CD1c-positive myeloid dendritic cell (primary cell): ENCODE measurements around the gene VTI1A.

ENCODE experiments used
- DNase-seq: peaks from one replicate; pipeline ENCODE4 v3.0.0-alpha.2; 2016; ENCODE audit errors: extremely low spot score

Gene VTI1A

DNA sequence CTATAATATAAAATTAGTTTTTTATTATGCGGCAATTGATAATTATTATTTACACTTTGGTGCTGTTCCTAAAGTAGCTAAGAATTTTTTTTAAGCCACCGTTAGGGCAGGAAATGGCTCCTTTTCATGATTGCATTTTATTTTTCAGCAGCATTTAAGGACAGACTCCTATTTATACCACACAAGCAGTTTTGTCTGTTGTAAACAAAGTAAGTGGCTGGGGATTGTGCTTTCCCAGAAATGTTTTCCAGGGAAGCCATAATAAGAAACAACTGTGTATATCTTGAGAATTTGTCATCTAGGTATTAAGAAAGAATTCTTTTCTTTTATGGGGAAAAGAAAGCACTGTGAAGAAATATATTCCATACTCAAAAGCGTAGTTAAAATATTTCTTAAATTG, 232.0 kb downstream of the VTI1A start:
- DNase-seq = no peak

DNA sequence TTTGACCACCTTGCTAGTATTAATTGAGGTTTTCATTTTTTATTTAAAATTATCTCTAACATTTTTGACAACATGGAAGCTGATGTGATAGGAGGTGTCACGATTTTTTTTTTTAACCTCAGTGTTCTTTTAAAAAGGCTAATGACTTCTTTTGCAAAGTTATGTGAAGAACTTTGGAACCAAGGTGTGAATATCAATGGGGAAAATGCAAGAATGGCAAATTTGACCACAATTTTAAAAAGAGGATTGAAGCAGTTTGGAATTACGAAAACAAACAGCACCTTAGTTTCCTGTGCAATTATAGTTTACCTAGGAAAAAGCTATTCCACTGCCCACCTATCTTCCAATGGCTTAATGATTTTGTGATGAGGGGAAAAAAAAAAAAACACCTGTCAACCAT, 232.4 kb downstream of the VTI1A start:
- no peak for DNase-seq

DNA sequence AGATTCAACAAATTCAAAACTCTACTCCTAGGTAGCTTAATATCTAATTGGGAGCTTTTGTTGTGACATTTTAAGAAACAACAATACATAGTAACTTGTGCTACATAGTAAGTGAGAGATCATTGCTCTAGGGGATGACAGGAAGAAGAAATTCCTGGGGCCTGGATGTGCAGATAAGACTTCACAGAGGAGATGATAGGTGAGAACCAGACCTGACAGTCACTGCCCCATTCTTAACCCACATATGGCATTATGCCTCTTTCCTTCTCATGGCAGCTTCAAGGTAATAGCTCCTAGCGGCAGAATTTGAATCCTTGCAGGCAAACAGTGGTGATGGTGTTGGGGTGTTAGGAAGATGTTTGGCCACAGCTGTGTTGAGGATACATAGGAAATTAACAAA, 233.6 kb downstream of the VTI1A start:
- DNase-seq = no peak

DNA sequence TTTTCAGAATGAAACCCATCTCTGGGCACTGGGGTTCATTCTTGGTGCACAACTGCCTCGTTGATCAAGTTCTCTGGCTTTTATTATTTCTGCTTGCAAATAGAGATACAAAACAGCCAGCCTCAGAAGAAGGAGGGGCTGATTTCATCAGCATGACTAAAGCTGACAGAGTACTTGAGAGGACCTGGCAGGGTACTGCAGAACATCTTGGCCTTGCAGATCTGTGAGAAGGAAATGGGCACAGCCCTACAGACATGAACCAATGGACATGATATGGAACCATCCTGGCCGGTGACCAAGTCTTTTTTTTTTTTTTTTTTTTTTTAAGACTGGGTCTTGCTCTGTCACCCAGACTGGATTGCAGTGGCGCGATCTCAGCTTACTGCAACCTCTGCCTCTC, 240.6 kb downstream of the VTI1A start:
- no peak for DNase-seq

DNA sequence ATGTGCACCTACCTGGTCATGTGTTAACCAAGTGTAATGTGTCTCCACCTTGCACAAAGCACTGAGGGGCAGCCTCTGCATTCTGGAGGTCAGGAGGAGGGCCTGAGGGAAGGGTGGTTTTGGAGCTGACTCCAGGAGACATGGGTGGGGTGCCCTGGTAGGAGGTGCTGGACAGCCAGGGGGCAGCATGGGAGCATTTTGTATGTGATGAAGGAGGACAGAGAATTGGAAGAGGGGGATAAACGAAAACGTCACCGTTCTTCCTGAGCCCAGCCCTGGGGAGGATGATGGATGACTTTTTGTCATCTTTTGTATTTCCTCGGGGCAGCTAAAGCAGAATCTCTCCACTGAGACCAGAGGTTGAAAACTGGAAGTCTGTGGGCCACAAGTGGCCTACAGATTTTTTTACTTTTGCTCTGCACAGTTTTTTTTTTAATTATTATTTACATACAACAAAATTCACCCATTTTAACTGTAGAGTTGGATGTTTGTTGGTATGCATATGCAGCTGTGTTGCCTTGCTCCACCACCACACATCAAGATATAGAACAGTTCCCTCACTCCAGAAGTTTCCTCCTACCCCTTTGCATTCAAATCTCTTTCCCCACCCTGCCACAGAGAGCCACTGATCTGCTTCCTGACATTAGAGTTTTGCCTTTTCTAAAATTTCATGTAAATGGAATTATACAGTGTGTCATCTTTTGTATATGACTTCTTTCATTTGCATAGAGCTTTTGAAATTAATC, 242.5 kb downstream of the VTI1A start:
- DNase-seq = no peak

DNA sequence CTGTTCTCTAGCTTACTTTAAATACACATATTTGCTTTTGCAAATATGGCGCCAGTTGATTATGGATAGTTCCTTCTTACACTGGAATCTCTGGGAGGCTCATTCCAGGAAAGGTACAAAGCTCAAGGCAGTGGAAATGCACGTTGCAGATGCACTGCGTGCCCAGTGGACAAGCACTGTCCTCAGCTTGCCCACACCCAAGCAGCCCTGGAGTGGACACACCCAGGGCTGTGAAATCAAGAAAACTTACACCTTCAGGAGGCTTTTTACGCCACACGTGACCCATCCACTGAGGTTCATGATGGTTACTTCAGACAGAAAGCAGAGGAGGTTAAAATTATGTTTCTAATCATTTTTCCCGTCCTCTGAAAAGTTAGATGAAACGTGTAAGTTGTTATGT, 248.5 kb downstream of the VTI1A start:
- no peak for DNase-seq

DNA sequence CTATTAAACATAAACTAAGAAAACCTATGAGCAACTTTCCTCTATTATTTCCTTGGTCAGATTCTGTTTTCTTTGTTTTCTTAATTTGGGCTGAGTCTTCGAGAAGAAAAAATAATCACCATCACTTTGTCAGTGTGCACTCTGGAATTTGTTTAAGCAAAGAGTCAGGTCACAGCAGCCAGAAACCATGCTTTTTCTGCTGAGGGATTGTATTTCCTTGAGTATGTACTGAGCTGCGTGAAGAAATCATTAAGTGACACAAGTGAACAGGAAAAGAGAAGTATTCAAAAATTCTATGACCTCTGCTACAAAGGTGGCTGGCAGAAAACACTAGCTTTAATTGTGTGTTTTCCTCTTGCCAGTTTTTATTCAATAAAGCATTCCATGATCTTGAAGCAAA, 249.6 kb downstream of the VTI1A start:
- no peak for DNase-seq

DNA sequence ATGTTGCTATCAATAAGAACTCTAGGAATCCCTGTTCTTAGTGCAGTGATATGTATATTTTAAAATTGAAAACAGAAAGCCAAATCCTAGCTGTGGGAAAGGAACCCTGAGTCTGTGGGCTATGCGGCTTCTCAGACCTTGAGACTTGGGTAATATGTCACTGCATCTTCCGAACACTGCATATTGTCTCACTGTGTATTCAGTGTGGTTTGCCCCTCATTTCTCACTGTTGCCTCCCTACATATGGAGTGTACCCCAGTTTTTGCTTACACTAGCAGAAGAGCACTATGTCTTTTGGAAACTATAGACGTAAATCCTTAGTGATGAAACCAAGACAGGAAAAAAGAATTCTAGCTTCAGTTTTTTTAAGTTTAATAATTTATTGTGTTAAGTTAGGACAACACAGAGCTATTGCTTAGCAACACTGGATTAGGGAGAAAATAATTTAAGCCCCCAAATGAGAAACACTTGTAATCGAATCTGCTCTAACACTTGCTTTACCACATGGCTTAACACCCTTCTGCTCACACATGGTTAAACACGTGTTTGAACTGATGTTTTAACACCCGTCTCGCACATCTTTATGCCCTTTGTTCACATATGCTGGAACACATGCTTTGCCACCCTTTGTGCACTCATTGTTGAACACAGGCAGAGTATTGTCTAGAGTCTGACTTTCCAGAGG, 251.3 kb downstream of the VTI1A start:
- no peak for DNase-seq

DNA sequence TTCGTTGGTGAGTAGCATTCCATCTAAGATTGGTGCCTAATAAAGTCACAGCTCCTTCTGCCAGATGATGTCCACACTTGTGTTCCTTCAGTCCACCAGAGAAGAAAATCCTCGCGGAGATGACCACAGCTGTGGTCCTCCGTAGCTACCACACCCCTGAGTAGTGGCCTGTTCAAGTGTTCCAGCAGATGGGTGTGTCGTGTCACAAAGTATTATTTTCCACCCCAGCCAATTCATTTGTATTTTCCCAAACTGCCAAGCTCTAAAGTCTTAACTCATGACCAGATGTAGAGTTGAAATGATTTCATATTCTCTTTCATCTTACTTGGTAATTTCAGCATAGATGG, 251.8 kb downstream of the VTI1A start:
- DNase-seq = no peak

DNA sequence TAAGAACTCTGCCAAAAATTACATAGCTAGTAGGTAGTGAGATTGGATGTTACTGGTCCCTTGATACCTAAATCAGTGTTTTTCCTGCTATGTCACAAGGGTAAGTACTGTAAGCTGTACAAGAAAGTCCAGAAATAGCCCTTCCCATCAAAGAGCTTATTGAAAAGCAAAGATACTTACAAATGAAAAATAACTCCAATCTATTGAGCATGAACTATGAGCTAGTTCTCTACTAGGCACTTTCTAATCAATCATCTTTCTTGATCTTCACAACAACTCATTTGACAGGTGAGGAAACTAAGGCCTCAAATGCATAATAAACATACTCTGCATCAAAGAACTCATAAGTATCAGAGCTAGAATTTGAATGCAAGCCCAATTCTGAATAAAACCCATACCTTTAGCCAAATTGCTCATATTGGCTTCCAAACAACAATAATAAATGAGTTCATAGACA, 253.2 kb downstream of the VTI1A start:
- DNase-seq = no peak

DNA sequence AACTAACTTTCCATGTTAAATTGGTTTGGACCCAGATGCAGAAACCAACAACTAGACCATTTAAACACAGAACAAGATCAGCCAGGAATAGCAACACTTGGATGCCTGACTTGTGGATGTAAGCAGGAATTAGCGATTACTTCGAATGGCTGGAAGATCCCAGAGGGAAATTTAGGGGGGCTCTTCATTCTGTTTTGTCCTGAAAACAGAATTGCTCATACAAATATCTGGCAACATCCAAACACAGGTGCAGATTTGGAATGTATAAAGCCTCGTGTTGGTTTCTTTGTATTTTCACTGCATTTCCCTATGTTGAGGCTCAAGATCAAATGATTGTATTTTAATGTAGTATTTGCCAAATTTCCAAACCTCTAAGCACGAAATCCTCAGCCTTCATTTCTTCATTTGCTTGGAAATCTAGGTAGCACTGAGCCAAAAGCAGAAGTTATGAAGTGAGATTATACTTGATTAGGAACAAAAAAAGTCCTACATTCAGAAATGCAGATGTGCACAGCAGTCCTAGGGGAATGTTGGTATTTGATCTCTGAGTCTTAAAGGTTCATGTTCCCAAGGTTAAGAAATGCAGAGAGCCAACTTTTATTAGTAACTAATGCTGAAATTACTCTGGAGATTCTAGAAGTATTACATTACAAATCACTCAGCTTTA, 254.3 kb downstream of the VTI1A start:
- peak; percentile 1 for DNase-seq

DNA sequence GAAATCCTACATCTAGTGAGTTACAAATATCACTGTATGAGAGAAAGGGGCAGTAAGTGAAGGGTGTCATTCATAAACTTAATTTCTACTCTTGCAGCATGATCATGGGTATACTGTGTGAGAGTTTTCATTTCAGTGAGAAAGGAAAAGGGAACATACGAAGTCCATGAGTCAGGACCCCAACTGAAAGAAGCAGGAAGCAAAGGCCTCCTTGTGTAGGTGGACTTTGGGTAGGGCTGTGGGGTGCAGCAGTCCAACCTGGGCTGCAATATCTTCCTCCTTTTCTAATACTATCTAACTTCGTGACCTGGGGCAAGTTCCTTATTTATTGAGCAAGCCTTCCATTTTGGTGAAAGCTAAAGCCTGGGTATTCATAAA, 254.9 kb downstream of the VTI1A start:
- DNase-seq = peak; percentile 70

DNA sequence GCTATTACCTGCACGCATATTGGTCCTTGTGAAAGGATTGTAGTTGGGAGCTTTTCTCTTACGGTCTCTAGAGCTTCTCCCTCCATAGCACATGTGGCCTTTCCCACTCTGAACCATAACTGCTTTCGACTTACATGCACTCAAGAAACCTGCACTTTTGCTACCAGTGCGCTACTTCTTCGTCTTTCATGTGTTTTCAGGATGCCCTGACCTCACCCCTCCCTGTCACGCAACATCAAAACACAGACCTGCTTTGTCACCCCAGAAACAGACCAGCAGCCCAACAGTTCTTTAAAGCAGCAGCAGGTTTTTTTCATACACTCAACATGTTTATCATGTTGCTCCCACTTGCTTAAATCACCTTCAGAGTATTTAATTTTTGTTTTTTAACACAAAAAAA, 259.6 kb downstream of the VTI1A start:
- DNase-seq = no peak

DNA sequence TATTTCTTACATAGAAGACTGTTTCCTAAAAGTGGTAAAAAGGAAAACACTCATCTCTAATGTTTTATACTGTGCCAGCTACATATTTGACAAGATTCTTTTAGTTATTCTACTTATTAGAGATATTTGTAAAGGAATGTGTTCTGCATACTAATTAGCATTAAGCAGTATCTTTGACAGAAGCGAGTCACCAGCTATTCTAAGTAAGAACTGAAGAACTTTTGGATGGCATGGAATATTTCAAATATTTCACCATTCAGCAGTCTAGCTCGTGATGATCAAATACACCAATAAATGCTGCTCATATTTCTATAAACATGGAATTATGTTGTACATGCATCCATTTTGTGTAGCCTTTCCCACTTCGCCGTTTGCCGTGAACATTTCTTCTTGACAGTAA, 261.4 kb downstream of the VTI1A start:
- no peak for DNase-seq

DNA sequence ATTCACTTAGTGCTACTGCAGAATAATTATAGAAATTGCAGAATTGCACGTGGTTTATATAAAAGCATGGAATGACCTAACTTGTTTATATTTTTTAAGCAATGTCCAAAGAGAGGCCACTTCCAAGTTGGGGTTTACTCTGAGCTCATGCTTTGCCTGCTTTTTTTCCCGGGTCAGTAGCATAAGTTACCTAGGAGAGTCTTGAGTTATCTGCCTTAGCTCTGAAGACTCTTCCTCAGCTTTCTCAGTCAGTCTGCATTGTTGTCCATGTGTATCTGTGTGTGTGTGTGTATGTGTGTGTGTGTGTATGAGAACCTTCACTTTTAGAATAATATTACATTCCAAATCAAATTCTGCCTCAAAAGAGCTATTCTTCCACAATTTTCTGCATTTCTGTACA, 263.5 kb downstream of the VTI1A start:
- no peak for DNase-seq

DNA sequence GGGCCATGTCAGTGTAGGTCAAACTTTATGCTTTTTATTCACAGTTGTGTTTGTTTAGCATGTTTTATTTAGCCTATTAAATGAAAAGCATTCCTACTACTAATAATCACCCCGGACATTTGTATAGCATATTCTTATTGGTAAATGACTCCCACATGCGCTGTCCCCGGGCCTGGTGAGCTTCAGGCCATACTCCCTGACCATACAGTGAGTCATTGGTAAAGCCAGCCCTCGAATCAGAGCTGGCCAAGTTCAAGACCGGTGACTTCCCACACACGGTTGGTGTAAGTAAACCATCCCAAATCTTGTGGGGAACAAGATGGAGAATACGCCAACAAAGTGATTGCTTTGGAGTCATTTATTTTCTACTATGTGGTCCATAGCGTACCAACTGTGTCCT, 264.4 kb downstream of the VTI1A start:
- DNase-seq = no peak

DNA sequence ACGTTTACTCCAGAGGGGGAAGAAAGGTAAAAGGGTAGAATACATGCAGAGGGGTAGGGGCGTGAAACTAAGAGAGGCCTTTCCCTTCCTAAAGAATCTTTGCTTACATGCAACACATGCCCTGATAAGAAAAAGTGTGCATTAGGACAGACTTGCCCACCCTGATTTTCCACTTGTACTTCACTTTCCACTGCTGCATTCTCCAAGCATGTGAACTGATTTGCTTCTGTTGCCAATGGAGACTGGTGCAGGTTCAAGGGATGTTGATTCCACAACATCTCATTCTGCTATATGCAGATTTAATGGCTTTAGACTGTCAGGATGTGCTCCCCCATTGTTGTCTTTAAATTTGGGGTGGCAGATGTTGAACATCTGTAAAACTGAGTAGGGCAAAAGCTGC, 265.5 kb downstream of the VTI1A start:
- DNase-seq = no peak

DNA sequence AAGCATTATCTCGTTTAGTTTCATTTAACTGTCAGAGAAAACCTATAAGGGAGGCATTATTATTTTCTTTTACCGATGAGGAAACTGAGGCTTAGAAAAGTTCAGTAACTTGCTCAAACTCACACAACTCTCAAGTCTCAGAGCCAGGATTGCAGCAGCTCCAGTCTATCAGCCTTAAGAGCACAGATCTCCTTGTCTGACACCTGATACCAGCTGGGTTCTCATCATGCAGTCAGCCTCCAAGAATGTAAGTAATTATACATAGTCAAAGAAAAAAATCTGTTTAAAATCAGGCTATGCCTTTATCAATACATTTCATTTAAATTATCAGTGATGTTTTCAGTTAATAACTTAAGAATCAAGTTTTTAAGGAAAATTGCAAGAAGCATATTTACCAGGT, 266.4 kb downstream of the VTI1A start:
- DNase-seq = no peak

DNA sequence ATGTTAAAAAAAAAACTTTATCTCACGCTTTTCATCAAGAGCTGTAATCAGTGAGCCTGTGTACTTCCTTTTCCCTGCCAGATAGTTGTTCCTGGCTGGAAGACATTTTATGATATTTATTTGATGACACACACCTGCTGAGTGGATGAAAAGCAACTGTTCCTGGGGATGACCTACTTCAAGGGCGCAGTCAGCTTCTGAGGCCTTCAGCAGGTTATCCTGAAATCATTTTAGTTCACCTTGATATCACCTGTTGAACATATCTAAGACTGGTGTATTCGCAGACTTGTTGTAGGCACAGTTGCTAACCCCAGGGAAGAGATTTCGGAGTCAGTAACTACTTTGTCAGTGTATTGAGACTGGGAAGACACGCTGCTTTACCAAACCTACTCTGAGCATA, 268.6 kb downstream of the VTI1A start:
- DNase-seq = no peak

DNA sequence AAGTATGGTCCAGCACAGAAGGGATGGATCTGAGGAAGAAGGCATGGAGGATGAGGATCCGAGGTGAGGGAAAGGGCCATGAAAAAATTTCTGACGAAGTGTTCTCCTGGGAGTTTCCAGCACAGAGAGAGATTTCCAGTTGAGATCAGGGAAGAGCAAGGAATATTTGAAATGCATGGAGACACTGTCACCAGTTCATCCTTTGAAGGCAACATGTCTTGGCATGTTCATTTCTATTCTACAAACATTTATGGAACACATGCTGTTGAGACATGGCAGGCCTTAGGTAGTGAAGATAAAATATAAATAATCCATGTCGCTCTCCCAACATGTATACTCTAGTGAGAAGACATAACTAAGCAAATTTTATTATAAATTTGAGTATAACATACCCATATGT, 269.1 kb downstream of the VTI1A start:
- no peak for DNase-seq

DNA sequence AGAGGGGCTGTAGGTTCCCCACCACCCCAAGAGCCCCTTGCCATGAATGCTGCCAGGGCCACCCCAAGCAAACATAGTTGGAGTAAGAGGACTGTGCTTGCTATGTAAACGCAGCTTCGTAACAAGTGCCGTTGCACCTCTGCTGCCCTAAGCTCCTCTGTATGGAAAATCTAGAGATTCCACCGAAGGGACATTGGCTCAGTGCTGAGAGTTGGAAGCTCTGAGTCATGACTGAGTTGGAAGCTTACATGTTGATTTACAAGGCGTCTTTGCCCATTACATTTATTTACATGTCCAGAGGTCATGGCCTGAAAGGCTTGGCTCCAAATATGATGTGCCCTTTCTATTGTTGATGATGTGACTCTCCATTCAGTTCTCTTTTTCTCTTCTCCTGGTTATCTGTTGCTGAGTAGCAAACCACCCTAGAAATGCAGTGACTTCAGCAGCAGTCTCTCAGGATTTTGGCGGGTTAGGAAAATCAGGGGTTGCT, 270.0 kb downstream of the VTI1A start:
- DNase-seq = no peak

DNA sequence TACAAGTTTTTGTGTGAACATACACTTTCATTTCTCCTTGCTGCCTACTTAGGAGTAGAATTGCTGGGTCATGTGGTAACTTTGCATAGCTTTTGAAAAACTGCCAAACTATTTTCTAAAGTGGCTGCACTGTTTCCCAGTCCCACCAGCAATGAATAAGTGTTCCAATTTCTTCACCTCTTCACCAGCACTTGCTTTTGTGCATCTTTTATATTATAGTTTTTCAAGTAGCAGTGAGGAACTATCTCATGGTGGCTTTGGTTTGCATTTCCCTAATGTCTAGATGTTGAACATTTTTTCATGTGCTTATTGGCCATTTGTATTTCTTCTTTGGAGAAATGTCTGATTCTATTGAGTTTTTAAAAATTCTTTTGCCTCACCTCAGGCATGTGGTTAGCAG, 273.2 kb downstream of the VTI1A start:
- no peak for DNase-seq

DNA sequence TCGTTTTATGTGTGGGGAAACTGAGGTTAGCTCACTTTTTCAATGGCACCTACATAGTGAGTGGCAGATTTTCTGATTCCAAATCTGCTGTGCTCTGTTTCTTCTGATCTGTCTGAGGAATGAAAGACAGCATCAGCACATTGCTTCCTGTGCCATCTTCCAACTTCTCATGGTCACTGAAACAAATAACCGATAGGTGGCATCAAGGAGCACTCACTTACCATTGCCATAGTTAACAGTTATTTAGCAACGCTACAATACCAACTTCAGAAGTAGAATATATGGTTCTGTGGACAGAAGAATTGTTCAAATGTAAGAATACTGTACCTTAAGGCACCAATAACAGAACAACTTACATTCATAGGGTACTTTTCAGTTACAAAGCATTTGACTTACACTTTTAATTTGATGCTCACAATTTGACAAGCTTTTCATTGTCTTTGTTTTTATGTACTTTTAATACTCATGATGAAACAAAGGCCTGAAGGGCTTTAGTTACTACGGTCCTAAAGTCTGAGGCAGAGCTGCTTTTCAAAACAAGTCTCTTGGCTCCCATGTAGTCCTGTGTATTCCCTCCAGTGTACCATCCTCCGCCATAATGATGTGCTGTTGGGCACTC, 274.2 kb downstream of the VTI1A start:
- peak; percentile 50 for DNase-seq
